Mesendoderm (in vitro differentiated cells): ENCODE measurements around the gene TRIM51G. TPM values are rescaled to one million over a fixed set of nuclear protein-coding genes. Genes with fewer than 3 reads are reported as not detected.
"Not testable (repeated sequence)": the region's sequence is repeated elsewhere in the genome, so short reads cannot be mapped to it uniquely, and the experiment has no call there.

Experiments used
- DNase-seq: peaks from one replicate; pipeline ENCODE4 v3.0.0; 2013
- H2AK5ac ChIP-seq: 2 replicates; pipeline ENCODE4 v1.6.1; 2013; ENCODE audit warnings: low read length, inconsistent platforms
- H2BK120ac ChIP-seq: 2 replicates; pipeline ENCODE4 v1.6.1; 2013; ENCODE audit warnings: low read depth, mild to moderate bottlenecking, low read length, moderate library complexity, mixed read lengths
- H2BK15ac ChIP-seq: replicated peaks from 2 replicates; pipeline ENCODE4 v1.6.1; 2013; ENCODE audit warnings: low read depth, mild to moderate bottlenecking, moderate library complexity
- H2BK5ac ChIP-seq: 2 replicates; pipeline ENCODE4 v1.6.1; 2013; ENCODE audit warnings: low read length, inconsistent platforms
- H3K18ac ChIP-seq: 2 replicates; pipeline ENCODE4 v1.6.1; 2013; ENCODE audit warnings: mild to moderate bottlenecking, low read length, mixed read lengths
- H3K23ac ChIP-seq: one replicate; pipeline ENCODE4 v1.6.1; 2013; ENCODE audit warnings: low read length
- H3K27ac ChIP-seq: 2 replicates; pipeline ENCODE4 v1.5.1; 2013; ENCODE audit warnings: low read depth, mild to moderate bottlenecking, inconsistent platforms, low read length, moderate library complexity
- H3K27me3 ChIP-seq: 2 replicates; pipeline ENCODE4 v1.6.1; 2013; ENCODE audit warnings: low read length, control low read depth, mild to moderate bottlenecking, inconsistent platforms; ENCODE audit not compliant: insufficient read depth, poor library complexity
- H3K36me3 ChIP-seq: 2 replicates; pipeline ENCODE4 v1.6.1; 2013; ENCODE audit warnings: low read length, inconsistent platforms; ENCODE audit not compliant: control insufficient read depth, insufficient read depth
- H3K4ac ChIP-seq: one replicate; pipeline ENCODE4 v1.6.1; 2013; ENCODE audit warnings: low read depth, mild to moderate bottlenecking, low read length, moderate library complexity
- H3K4me1 ChIP-seq: 2 replicates; pipeline ENCODE4 v1.6.1; 2013; ENCODE audit warnings: low read depth, low read length, inconsistent platforms; ENCODE audit not compliant: control insufficient read depth
- H3K4me2 ChIP-seq: 2 replicates; pipeline ENCODE4 v1.6.1; 2013; ENCODE audit warnings: low read length
- H3K4me3 ChIP-seq: 2 replicates; pipeline ENCODE4 v1.5.1; 2013; ENCODE audit warnings: mild to moderate bottlenecking, low read length
- H3K56ac ChIP-seq: one replicate; pipeline ENCODE4 v1.6.1; 2013; ENCODE audit warnings: low read length
- H3K79me1 ChIP-seq: 2 replicates; pipeline ENCODE4 v1.6.1; 2013; ENCODE audit warnings: low read length, inconsistent platforms
- H3K79me2 ChIP-seq: 2 replicates; pipeline ENCODE4 v1.6.1; 2013; ENCODE audit warnings: mild to moderate bottlenecking, low read length; ENCODE audit not compliant: control insufficient read depth, insufficient read depth
- H3K9ac ChIP-seq: 2 replicates; pipeline ENCODE4 v1.6.1; 2013; ENCODE audit warnings: low read length, inconsistent platforms
- H4K5ac ChIP-seq: one replicate; pipeline ENCODE4 v1.6.1; 2013; ENCODE audit warnings: low read length
- H4K8ac ChIP-seq: one replicate; pipeline ENCODE4 v1.6.1; 2013; ENCODE audit warnings: low read depth, mild to moderate bottlenecking, control low read depth, low read length, moderate library complexity
- WGBS: extraction: QIAGEN DNeasy Blood & Tissue Kit; methylation state at CpG from one replicate; pipeline ENCODE4 v1.1.7; 2013; ENCODE audit warnings: low lambda C conversion rate, missing lambda C conversion rate; ENCODE audit not compliant: insufficient coverage; ENCODE audit errors: extremely low coverage; 5-methylcytosine and 5-hydroxymethylcytosine counted together
- polyA plus RNA-seq, 2 experiments: library from polyadenylated mRNA; stranded (reverse); fragments of 200-250 nt; gene quantifications; one replicate each; pipeline ENCODE4 v1.2.3, GENCODE V29; 2013

Gene TRIM51G
- not detected for polyA plus RNA-seq (2013, experiment 1 of 2)
- not detected for polyA plus RNA-seq (2013, experiment 2 of 2)

DNA sequence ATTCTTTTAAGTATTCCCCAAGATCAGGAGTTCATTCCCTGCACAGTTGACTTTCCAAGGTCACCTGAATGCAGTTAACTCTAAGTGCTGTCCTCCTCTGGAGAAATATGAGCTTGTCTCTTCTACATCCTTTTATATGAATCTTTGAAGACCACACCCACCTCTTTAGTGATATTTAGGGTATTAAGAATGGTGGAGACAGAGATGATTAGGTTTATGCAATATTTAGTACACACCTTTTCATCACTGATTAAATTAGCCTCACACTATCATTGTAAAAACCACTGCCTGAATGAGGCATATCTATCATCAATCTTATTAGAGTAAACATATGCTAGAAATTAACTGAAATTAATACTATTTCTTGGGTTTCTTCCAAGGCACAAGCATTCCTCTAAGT, at the start of gene TRIM51G:
Gene TRIM51G, minus strand, starts transcription at position 101 of the 400 bp plus-strand sequence. CDS start 2,190 bp downstream, outside the sequence.
- not testable (repeated sequence) for H3K36me3 ChIP-seq, H3K9ac ChIP-seq, H4K5ac ChIP-seq, H2BK5ac ChIP-seq, H2BK120ac ChIP-seq, H3K79me1 ChIP-seq, H3K18ac ChIP-seq, H3K56ac ChIP-seq, H3K4me3 ChIP-seq, H3K27me3 ChIP-seq, H3K23ac ChIP-seq, H2AK5ac ChIP-seq, H4K8ac ChIP-seq, H3K4me2 ChIP-seq, H3K4me1 ChIP-seq, H3K4ac ChIP-seq, H3K27ac ChIP-seq, H3K79me2 ChIP-seq, H2BK15ac ChIP-seq, DNase-seq

DNA sequence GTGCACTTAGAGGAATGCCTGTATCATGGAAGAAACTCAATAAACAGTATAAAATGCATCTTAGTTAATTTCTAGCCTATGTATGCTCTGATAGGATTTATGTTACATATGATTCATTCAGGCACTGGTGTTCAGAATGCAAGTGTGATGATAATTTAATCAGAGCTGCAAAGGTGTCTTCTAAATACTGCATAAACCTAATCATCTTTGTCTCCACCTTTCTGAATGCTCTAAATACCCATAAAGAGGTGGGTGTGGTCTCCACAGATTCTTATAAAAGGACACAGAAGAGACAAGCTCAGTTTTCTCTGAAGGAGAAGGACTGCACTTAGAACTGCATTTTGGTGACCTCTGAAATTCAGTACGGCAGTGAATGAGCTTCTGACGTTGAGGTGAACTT, 44.8 kb upstream of the TRIM51G start, which contains the start of gene TRIM49B:
Gene TRIM49B, plus strand, starts transcription at position 301 of the 400 bp plus-strand sequence. CDS start 2,777 bp downstream, outside the sequence.
- H3K9ac ChIP-seq, H2BK120ac ChIP-seq, H3K79me1 ChIP-seq, H3K36me3 ChIP-seq, H2BK15ac ChIP-seq, H3K4ac ChIP-seq, H3K4me3 ChIP-seq, H3K23ac ChIP-seq, H2AK5ac ChIP-seq, H3K18ac ChIP-seq, H2BK5ac ChIP-seq, H4K5ac ChIP-seq, H3K56ac ChIP-seq, H3K4me2 ChIP-seq, DNase-seq, H4K8ac ChIP-seq, H3K27ac ChIP-seq, H3K27me3 ChIP-seq, H3K4me1 ChIP-seq, H3K79me2 ChIP-seq: not testable (repeated sequence)
- WGBS = no CpG with 5 or more reads among the region's 2 CpGs

- H3K4me1 ChIP-seq, H3K56ac ChIP-seq, H3K36me3 ChIP-seq, H3K23ac ChIP-seq, H3K79me2 ChIP-seq, H4K8ac ChIP-seq, H2BK15ac ChIP-seq, H3K79me1 ChIP-seq, H2AK5ac ChIP-seq, H3K9ac ChIP-seq, H3K27me3 ChIP-seq, H4K5ac ChIP-seq, H3K27ac ChIP-seq, H3K4me2 ChIP-seq, H2BK120ac ChIP-seq, H3K4me3 ChIP-seq, H2BK5ac ChIP-seq, H3K4ac ChIP-seq, H3K18ac ChIP-seq, DNase-seq: not testable (repeated sequence)
- no CpG with 5 or more reads among the region's 25 CpGs for WGBS
These were observed 15.1 kb downstream of the TRIM51G start for GRCh38 chr11:48968592-48968991.

DNA sequence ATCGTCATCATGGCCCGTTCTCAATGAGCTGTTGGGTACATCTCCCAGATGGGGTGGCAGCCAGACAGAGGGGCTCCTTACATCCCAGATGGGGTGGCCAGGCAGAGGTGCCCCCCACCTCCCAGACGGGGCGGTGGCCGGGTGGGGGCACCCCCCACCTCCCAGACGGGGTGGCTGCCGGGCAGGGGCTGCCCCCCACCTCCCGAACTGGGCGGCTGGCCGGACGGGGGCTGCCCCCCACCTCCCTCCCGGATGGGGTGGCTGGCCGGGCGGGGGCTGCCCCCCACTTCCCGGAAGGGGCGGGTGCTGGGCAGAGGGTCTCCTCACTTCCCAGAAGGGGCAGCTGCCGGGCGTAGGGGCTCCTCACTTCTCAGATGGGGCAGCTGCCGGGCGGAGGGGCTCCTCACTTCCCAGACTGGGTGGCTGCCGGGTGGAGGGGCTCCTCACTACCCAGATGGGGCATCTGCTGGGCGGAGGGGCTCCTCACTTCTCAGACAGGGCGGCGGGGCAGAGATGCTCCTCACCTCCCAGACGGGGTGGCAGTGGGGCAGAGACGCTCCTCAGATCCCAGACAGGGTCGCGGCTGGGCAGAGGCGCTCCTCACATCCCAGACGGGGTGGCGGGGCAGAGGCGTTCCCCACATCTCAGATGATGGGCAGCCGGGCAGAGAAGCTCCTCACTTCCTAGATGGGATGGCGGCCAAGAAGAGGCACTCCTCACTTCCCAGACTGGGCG, 28.2 kb downstream of the TRIM51G start:
- not testable (repeated sequence) for H3K36me3 ChIP-seq, H2BK5ac ChIP-seq, H3K56ac ChIP-seq, H3K27ac ChIP-seq, H3K9ac ChIP-seq, H3K4me1 ChIP-seq, H3K18ac ChIP-seq, H3K79me1 ChIP-seq, H3K23ac ChIP-seq, H4K8ac ChIP-seq, H2AK5ac ChIP-seq, H3K4me3 ChIP-seq, H2BK120ac ChIP-seq, H3K4ac ChIP-seq, H3K27me3 ChIP-seq, H2BK15ac ChIP-seq, H4K5ac ChIP-seq, H3K4me2 ChIP-seq, DNase-seq, H3K79me2 ChIP-seq
- no CpG with 5 or more reads among the region's 35 CpGs for whole genome bisulfite sequencing

DNA sequence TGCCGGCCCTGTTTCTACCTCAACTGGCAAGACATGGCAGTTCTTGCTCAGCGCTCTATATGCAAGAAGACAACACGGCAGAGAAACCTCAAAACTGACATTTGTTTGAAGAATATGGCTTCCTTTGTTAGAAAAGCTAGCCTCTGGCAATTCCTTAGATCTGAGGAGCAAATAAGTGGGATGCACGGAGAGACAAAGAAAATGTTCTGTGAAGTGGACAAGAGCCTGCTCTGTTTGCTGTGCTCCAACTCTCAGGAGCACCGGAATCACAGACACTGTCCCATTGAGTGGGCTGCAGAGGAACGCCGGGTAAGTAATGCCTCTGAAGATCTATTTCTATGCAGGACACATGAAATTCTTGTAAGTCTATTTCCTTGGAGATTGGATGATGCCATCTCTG, 37.9 kb downstream of the TRIM51G start:
- not testable (repeated sequence) for H3K36me3 ChIP-seq, H4K8ac ChIP-seq, H3K56ac ChIP-seq, H2BK15ac ChIP-seq, H3K4ac ChIP-seq, H3K4me1 ChIP-seq, H2AK5ac ChIP-seq, H2BK5ac ChIP-seq, H2BK120ac ChIP-seq, H3K79me1 ChIP-seq, H3K18ac ChIP-seq, H3K79me2 ChIP-seq, H3K9ac ChIP-seq, H3K23ac ChIP-seq, H3K4me3 ChIP-seq, H3K27ac ChIP-seq, H3K4me2 ChIP-seq, DNase-seq, H3K27me3 ChIP-seq, H4K5ac ChIP-seq
- WGBS = no CpG with 5 or more reads among the region's 7 CpGs
